Panc1 (cell line): Measurements from ENCODE around the gene KIAA1614. TPM values are rescaled to one million over a fixed set of nuclear protein-coding genes. Genes with fewer than 3 reads are reported as not detected.
A peak's percentile ranks its signal among the peaks of the same experiment; 100 is the strongest.

ENCODE experiments used
- ATAC-seq: fragments of 200-7000 bp; cut with Tn5 transposase; 2 replicates; pipeline ENCODE4 v1.9.1; 2020; ENCODE audit warnings: mild to moderate bottlenecking, moderate library complexity
- Bru-seq: library from RNA; stranded (reverse); fragments of 400-500 nt; gene quantifications from one replicate; lab custom pipeline; 2021; lab: Mats Ljungman, UMichigan
- BruChase-seq, 2 experiments: library from RNA; stranded (reverse); fragments of 400-500 nt; gene quantifications; one replicate each; lab custom pipeline; 2021; lab: Mats Ljungman, UMichigan
- BruUV-seq: library from RNA; stranded (reverse); fragments of 400-500 nt; replicated peaks from 2 replicates; lab custom pipeline; 2021; lab: Mats Ljungman, UMichigan
- CTCF ChIA-PET: fragments of 300-600 bp; sonication (Branson Sonifier 250); formaldehyde crosslinking; loops from one replicate; lab custom pipeline; 2022; ENCODE audit warnings: antibody characterized with exemption; lab: Charles Lee
- POLR2A ChIA-PET: fragments of 300-600 bp; sonication (Branson Sonifier 250); formaldehyde crosslinking; loops from one replicate; lab custom pipeline; 2022; ENCODE audit warnings: antibody characterized with exemption; lab: Charles Lee
- DNase-seq: peaks from one replicate; pipeline ENCODE4 v3.0.0-alpha.2; 2010; ENCODE audit warnings: low read depth, low spot score
- H3K27ac ChIP-seq: 2 replicates; pipeline ENCODE4 v1.5.1; 2011; ENCODE audit warnings: mild to moderate bottlenecking, low read length, inconsistent platforms
- H3K27me3 ChIP-seq: fragments of 200-500 bp; sonication (Bioruptor generic); 2 replicates; pipeline ENCODE4 v1.6.0; 2014; ENCODE audit warnings: low read length, inconsistent platforms; ENCODE audit not compliant: control insufficient read depth, insufficient read depth
- H3K36me3 ChIP-seq: fragments of 200-500 bp; sonication (Bioruptor generic); 2 replicates; pipeline ENCODE4 v1.5.1; 2014; ENCODE audit warnings: inconsistent platforms, mild to moderate bottlenecking, low read length, moderate library complexity; ENCODE audit not compliant: control insufficient read depth, insufficient read depth
- H3K4me1 ChIP-seq: 2 replicates; pipeline ENCODE4 v1.5.1; 2011; ENCODE audit warnings: inconsistent platforms, mild to moderate bottlenecking, low read length, moderate library complexity; ENCODE audit not compliant: control insufficient read depth, insufficient read depth
- H3K4me3 ChIP-seq, 2 experiments: 2 replicates each; pipeline ENCODE4 v1.5.1; 2011 to 2012; ENCODE audit warnings: low read depth in 2 of 2, low read length in 2 of 2, mild to moderate bottlenecking in 2 of 2, inconsistent platforms in 1 of 2, moderate library complexity in 1 of 2
- H3K9me3 ChIP-seq: fragments of 200-500 bp; sonication (Bioruptor generic); 2 replicates; pipeline ENCODE4 v1.5.1; 2014; ENCODE audit warnings: low read depth, mild to moderate bottlenecking, inconsistent platforms, low read length, moderate library complexity; ENCODE audit not compliant: control insufficient read depth, insufficient read depth
- POLR2AphosphoS5 ChIP-seq: IDR thresholded peaks from 2 replicates; pipeline ENCODE4 v1.6.1; 2012; ENCODE audit warnings: mild to moderate bottlenecking, low read depth, low read length, moderate library complexity
- SIN3A ChIP-seq: IDR thresholded peaks from 2 replicates; pipeline ENCODE4 v1.6.1; 2012; ENCODE audit warnings: low read depth, mild to moderate bottlenecking, low read length, moderate library complexity, borderline replicate concordance; ENCODE audit not compliant: insufficient read depth
- TCF7L2 ChIP-seq: IDR thresholded peaks from 2 replicates; pipeline ENCODE4 v1.6.1; 2011; ENCODE audit warnings: mild to moderate bottlenecking, low read depth, low read length, inconsistent platforms
- in situ Hi-C: cut with HindIII; loops from 2 replicates; pipeline ENCODE4 v1.10.0; 2016; ENCODE audit warnings: low sequenced_read_pairs, low pct_unique_long_range_greater_than_20kb
- intact Hi-C: fragments of 100-400 bp; cut with micrococcal nuclease; formaldehyde crosslinking; loops from one replicate; pipeline ENCODE4 v1.10.0; 2022; ENCODE audit not compliant: unreplicated experiment
- long read RNA-seq: library from polyadenylated mRNA; unstranded; transcript quantifications from one replicate; pipeline ENCODE4 v2.0.0, GENCODE V29; 2021; ENCODE audit not compliant: unreplicated experiment
- polyA plus RNA-seq: library from polyadenylated mRNA; unstranded; fragments of >200 nt; gene quantifications from one replicate; pipeline ENCODE4 v1.2.1, GENCODE V29; 2012; ENCODE audit warnings: missing spikeins; ENCODE audit not compliant: insufficient read length
- total RNA-seq: library from RNA; stranded (reverse); gene quantifications from one replicate; pipeline ENCODE4 v1.2.1, GENCODE V29; 2021; ENCODE audit not compliant: unreplicated experiment
- TF ChIP-seq, protein P1 (sequence below): fragments of 450-650 bp; IDR thresholded peaks from 2 replicates; pipeline ENCODE4 v1.5.1; 2017; ENCODE audit warnings: mild to moderate bottlenecking
- TF ChIP-seq, protein P2 (sequence below), 2 experiments: IDR thresholded peaks; 2 replicates each; pipeline ENCODE4 v1.6.1; 2011 to 2012; ENCODE audit warnings: low read depth in 2 of 2, control low read depth in 1 of 2, low read length in 1 of 2, mild to moderate bottlenecking in 1 of 2, moderate library complexity in 1 of 2; ENCODE audit not compliant: insufficient read depth in 1 of 2

KIAA1614 gene, protein sequence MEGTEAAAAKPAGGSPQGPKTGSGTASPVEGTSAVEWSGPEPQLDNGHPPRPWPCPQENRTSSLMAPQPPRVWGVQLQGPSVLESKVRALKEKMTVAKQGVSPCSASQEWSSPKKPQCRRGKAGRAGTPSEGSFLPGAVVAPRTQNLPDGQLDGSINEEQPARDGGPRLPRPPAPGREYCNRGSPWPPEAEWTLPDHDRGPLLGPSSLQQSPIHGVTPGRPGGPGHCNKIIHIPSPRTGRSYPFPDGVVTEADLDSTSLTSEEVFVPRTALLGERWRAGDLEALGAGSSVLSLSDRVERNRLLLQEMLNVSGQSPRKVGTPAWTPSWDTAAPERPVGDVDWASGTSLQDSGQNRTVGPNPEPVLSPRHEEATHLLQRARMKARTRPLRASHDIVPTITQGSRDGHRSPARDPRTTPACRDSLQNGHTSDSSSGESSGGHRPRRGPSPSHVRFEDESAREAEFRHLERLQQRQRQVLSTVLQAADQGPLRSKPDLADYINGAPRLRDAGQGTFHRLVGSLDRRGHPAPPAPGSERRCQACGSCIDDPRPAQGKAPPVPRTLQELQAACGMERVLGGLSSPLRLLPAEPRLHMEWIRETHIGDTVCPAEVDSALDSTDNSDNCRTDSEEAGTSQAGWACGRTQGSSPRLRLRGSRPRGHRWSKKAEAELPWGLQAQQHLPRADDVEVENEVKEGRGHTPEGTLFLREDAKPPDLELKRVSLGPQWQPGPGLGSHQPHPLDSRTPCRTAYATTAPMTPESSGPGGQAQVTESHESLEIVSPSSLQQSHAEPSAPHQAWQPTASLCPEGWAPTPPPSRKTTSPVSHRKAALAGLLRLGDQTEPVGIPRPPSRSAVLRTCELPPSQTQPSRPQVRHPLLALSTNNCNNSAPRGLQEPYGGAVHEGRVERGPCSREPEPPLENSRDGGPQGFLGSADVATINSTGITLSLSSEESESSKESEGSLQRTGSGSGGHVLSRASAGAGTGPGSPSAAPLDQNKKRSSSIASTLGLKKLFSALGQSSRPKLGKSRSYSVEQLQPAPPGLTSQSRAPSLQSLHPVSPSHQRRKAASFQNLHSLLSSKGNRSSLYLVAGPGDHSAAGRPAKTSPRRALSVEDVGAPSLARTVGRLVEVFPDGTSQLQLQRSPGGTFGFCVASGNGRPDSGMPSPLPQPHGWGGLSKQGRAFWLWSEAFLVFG
- 0.80 TPM for total RNA-seq
- 1.5 TPM for polyA plus RNA-seq
- Bru-seq, nascent RNA = percentile 26 among the genes with signal in this experiment
- percentile 28 among the genes with signal in this experiment for BruChase-seq, experiment 1, labeled RNA remaining after a 2-hour chase
- percentile 30 among the genes with signal in this experiment for BruChase-seq, experiment 2, labeled RNA remaining after a 6-hour chase
- long read RNA-seq, partial matches to known transcripts = 0 of 2 reads
- long read RNA-seq, other reads (novel, unspliced or antisense) = 2 of 2 reads

DNA sequence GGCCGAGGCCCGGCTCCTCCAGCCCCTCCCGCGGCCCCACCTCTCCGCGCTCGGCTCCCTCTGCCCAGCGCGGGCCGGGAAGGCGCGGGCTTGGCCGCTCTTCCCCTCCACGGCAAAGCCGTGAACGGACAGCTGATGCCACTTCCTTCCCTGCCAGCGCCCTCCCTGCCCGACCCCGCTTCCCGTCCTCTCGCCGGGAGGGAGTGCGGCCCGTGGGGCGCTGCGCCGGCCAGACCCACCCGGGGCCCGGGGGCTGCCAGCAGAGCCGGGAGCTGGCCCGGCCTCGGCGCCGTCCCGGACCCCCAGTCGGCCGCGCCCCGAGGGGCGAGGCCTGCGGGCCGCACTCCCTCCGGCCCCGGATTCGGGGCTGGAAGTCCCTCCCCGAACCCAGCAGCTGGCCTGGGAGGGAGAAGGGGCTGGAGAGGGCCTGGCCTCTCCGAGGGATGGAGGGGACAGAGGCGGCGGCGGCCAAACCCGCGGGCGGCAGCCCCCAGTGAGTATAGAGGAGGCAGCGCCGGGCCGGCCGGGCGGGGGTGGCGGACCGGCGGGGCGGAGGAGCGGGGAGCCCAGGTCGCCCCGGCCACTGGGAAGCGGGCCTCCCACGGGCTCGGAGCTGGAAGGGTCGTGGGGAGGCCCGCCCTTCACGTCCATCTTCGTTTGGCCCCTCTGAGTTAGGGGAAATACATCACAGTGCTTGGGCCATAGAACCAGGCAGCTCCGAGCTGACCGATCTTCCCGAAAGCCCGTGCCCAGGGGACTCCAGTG is at the start of gene KIAA1614:
KIAA1614 (plus strand) TSS at position 97 of the 765 bp plus-strand sequence; CDS start at position 444, 347 bp downstream.
- DNase-seq = no peak
- Histone ChIP-seq H3K4me1 (peaks cover 3% of the 10 kb centered on the region; the same call in 1 of the 2 replicates), H3K27me3 (no peaks in the 10 kb centered on the region), H3K27ac (no peak within 1 kb of the TSS), H3K4me3 (peak within 1 kb of the TSS; percentile 47 to 56), H3K36me3 (no peaks in the 10 kb centered on the region), H3K9me3 (no peaks in the 10 kb centered on the region)
- in situ Hi-C loops = no loop called here
- CTCF ChIA-PET = no interaction called here
- TF ChIP-seq POLR2AphosphoS5 (no peak), SIN3A (no peak), TCF7L2 (no peak)
- TF ChIP-seq, protein P1, sequence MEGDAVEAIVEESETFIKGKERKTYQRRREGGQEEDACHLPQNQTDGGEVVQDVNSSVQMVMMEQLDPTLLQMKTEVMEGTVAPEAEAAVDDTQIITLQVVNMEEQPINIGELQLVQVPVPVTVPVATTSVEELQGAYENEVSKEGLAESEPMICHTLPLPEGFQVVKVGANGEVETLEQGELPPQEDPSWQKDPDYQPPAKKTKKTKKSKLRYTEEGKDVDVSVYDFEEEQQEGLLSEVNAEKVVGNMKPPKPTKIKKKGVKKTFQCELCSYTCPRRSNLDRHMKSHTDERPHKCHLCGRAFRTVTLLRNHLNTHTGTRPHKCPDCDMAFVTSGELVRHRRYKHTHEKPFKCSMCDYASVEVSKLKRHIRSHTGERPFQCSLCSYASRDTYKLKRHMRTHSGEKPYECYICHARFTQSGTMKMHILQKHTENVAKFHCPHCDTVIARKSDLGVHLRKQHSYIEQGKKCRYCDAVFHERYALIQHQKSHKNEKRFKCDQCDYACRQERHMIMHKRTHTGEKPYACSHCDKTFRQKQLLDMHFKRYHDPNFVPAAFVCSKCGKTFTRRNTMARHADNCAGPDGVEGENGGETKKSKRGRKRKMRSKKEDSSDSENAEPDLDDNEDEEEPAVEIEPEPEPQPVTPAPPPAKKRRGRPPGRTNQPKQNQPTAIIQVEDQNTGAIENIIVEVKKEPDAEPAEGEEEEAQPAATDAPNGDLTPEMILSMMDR = no peak
- TF ChIP-seq, protein P2, sequence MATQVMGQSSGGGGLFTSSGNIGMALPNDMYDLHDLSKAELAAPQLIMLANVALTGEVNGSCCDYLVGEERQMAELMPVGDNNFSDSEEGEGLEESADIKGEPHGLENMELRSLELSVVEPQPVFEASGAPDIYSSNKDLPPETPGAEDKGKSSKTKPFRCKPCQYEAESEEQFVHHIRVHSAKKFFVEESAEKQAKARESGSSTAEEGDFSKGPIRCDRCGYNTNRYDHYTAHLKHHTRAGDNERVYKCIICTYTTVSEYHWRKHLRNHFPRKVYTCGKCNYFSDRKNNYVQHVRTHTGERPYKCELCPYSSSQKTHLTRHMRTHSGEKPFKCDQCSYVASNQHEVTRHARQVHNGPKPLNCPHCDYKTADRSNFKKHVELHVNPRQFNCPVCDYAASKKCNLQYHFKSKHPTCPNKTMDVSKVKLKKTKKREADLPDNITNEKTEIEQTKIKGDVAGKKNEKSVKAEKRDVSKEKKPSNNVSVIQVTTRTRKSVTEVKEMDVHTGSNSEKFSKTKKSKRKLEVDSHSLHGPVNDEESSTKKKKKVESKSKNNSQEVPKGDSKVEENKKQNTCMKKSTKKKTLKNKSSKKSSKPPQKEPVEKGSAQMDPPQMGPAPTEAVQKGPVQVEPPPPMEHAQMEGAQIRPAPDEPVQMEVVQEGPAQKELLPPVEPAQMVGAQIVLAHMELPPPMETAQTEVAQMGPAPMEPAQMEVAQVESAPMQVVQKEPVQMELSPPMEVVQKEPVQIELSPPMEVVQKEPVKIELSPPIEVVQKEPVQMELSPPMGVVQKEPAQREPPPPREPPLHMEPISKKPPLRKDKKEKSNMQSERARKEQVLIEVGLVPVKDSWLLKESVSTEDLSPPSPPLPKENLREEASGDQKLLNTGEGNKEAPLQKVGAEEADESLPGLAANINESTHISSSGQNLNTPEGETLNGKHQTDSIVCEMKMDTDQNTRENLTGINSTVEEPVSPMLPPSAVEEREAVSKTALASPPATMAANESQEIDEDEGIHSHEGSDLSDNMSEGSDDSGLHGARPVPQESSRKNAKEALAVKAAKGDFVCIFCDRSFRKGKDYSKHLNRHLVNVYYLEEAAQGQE (IDR thresholded peaks at IDR 0.05; ENCODE audit: insufficient read depth in 1 of 2, low read depth in 2 of 2, low read length in 1 of 2) = no peak
- BruUV-seq = no TSS peak
- intact Hi-C loops = no loop called here
- peak; percentile 69 for ATAC-seq
- POLR2A ChIA-PET = interaction anchor here (0.7 kb wide), 1 partner anchor 60 kb away, joined by 18 read pairs; no protein-coding TSS in a partner anchor
